DND-41 (cell line): ENCODE results near the gene PPP1CB.

ENCODE experiments used
- EZH2 ChIP-seq: IDR thresholded peaks from 3 replicates; pipeline ENCODE4 v1.6.1; 2012; ENCODE audit warnings: borderline replicate concordance, low read depth, mild to moderate bottlenecking, moderate library complexity, low read length, inconsistent platforms; ENCODE audit not compliant: severe bottlenecking
- TF ChIP-seq, protein P1 (sequence below): IDR thresholded peaks from 2 replicates; pipeline ENCODE4 v1.5.1; 2012; ENCODE audit warnings: borderline replicate concordance, low read length, moderate library complexity, mild to moderate bottlenecking; ENCODE audit not compliant: poor library complexity, severe bottlenecking; ENCODE audit errors: extremely low read depth

DNA sequence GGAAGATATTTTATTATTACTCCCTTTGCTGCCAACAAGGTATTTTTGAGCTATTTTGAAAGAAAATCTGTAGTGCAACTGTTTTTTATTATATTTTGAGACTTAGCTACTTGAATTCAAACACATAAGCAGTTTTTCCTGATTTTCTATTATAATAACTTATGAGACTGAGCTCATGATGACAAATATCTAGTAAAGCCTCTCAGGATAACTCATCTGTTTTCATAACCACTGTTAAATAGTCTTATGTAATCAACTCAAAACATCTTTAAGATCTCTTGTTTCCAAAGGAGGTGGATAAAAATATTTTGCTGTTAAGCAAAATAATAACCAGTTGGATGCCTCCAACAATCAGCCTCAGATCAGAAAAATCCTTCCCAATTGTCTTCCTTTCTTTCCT lies 21.9 kb upstream of the PPP1CB start:
- TF ChIP-seq, protein P1, sequence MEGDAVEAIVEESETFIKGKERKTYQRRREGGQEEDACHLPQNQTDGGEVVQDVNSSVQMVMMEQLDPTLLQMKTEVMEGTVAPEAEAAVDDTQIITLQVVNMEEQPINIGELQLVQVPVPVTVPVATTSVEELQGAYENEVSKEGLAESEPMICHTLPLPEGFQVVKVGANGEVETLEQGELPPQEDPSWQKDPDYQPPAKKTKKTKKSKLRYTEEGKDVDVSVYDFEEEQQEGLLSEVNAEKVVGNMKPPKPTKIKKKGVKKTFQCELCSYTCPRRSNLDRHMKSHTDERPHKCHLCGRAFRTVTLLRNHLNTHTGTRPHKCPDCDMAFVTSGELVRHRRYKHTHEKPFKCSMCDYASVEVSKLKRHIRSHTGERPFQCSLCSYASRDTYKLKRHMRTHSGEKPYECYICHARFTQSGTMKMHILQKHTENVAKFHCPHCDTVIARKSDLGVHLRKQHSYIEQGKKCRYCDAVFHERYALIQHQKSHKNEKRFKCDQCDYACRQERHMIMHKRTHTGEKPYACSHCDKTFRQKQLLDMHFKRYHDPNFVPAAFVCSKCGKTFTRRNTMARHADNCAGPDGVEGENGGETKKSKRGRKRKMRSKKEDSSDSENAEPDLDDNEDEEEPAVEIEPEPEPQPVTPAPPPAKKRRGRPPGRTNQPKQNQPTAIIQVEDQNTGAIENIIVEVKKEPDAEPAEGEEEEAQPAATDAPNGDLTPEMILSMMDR, result no peak
- TF ChIP-seq EZH2, result no peak
